Natural killer cell (primary cell): ENCODE measurements around the gene PTPRN2. TPM values are rescaled to one million over a fixed set of nuclear protein-coding genes. Genes with fewer than 3 reads are reported as not detected.

Source experiments
- ATAC-seq, 3 donors: fragments of 150-1000 bp in 2 of 3; fragments of 200-7000 bp in 1 of 3; cut with Tn5 transposase; 1 replicate in 1 of 3; 2 replicates in 2 of 3; pipeline ENCODE4 v1.10.0; 2021; ENCODE audit warnings: mild to moderate bottlenecking in 2 of 3, moderate library complexity in 2 of 3
- DNase-seq, 2 donors: peaks; one replicate each; pipeline versions ENCODE4 v3.0.0 to v3.0.0-alpha.2; 2013 to 2021; ENCODE audit warnings: mixed read lengths in 1 of 2
- H3K27ac ChIP-seq: one replicate; pipeline ENCODE4 v1.5.1; 2013; ENCODE audit warnings: mild to moderate bottlenecking, low read length
- H3K27me3 ChIP-seq: one replicate; pipeline ENCODE4 v1.6.1; 2013; ENCODE audit warnings: low read length; ENCODE audit not compliant: control insufficient read depth, insufficient read depth
- H3K36me3 ChIP-seq: one replicate; pipeline ENCODE4 v1.6.1; 2013; ENCODE audit warnings: low read length; ENCODE audit not compliant: control insufficient read depth, insufficient read depth
- H3K4me1 ChIP-seq: one replicate; pipeline ENCODE4 v1.6.1; 2013; ENCODE audit warnings: low read length; ENCODE audit not compliant: control insufficient read depth, insufficient read depth
- H3K4me3 ChIP-seq: one replicate; pipeline ENCODE4 v1.5.1; 2013; ENCODE audit warnings: low read length
- H3K9me3 ChIP-seq: one replicate; pipeline ENCODE4 v1.6.1; 2013; ENCODE audit warnings: low read length; ENCODE audit not compliant: control insufficient read depth, insufficient read depth
- H3K27ac Mint-ChIP-seq, 2 donors: one replicate each; pipeline ENCODE4 v1.8.0; 2022; ENCODE audit warnings: mild to moderate bottlenecking in 2 of 2, mixed read lengths in 2 of 2, moderate library complexity in 1 of 2
- H3K27me3 Mint-ChIP-seq, 2 donors: one replicate each; pipeline ENCODE4 v1.8.0; 2022; ENCODE audit warnings: low read depth in 2 of 2, mixed read lengths in 2 of 2
- H3K36me3 Mint-ChIP-seq: one replicate; pipeline ENCODE4 v1.8.0; 2022; ENCODE audit warnings: mixed read lengths
- H3K4me1 Mint-ChIP-seq, 2 donors: one replicate each; pipeline ENCODE4 v1.8.0; 2022; ENCODE audit warnings: mixed read lengths in 2 of 2
- H3K4me3 Mint-ChIP-seq: one replicate; pipeline ENCODE4 v1.8.0; 2022; ENCODE audit warnings: mild to moderate bottlenecking, moderate library complexity, mixed read lengths
- H3K9me3 Mint-ChIP-seq, 2 donors: one replicate each; pipeline ENCODE4 v1.8.0; 2022; ENCODE audit warnings: mixed read lengths in 2 of 2
- CTCF ChIP-seq: fragments of 200-600 bp; IDR thresholded peaks from one replicate; pipeline ENCODE4 v1.8.0; 2022; ENCODE audit warnings: antibody characterized with exemption
- WGBS: methylation state at CpG from one replicate; pipeline ENCODE4 v1.1.7; 2013; ENCODE audit warnings: missing lambda C conversion rate; ENCODE audit not compliant: insufficient coverage; 5-methylcytosine and 5-hydroxymethylcytosine counted together
- intact Hi-C: fragments of 100-400 bp; cut with micrococcal nuclease; formaldehyde crosslinking; loops from one replicate; pipeline ENCODE4 v1.14.2; 2022
- total RNA-seq, 4 donors: library from RNA; stranded (reverse); fragments of 120-200 nt in 1 of 4; gene quantifications; one replicate each; pipeline versions ENCODE4 v1.2.3 to v1.2.4, GENCODE V29; 2013 to 2022

Gene PTPRN2
- total RNA-seq, 3 donors from 2014 or later (not counting 1 experiment from before 2014, with no cell fraction given): 1.3 to 2.5 (median 1.9) TPM

- Mint-ChIP-seq H3K4me3 (no peak overlapping the region), H3K27ac (no peak overlapping the region), H3K9me3 (peaks cover 5 to 6% of the 10 kb centered on the region in 2 donors), H3K4me1 (no peaks in the 10 kb centered on the region), H3K36me3 (no peaks in the 10 kb centered on the region), H3K27me3 (peaks cover 30 to 42% of the 10 kb centered on the region in 2 donors)
- intact Hi-C loops: no loop called here
- no peak overlapping the region for H3K27ac ChIP-seq
- H3K9me3 ChIP-seq: no peaks in the 10 kb centered on the region
- WGBS: 85% methylated on average over 15 of the region's 15 CpGs
- DNase-seq (no peak), ATAC-seq (no peak)
- no peaks in the 10 kb centered on the region for H3K36me3 ChIP-seq
- no peaks in the 10 kb centered on the region for H3K4me1 ChIP-seq
- no peaks in the 10 kb centered on the region for H3K27me3 ChIP-seq
- no peak overlapping the region for H3K4me3 ChIP-seq
- no peak for TF ChIP-seq CTCF
These were observed 950.2 kb downstream of the PTPRN2 start for GRCh38 chr7:157637216-157637949.

- no peaks in the 10 kb centered on the region for H3K27me3 ChIP-seq
- no peak for TF ChIP-seq CTCF
- H3K9me3 Mint-ChIP-seq: peaks cover 5 to 6% of the 10 kb centered on the region in 2 donors
- WGBS: 83% methylated on average over 1 of the region's 1 CpG
- no peaks in the 10 kb centered on the region for H3K4me1 ChIP-seq
- H3K4me3 ChIP-seq: no peak overlapping the region
- DNase-seq: no peak
- H3K36me3 ChIP-seq: no peaks in the 10 kb centered on the region
- no peak overlapping the region for H3K4me3 Mint-ChIP-seq
- intact Hi-C loops: no loop called here
- H3K27me3 Mint-ChIP-seq: peaks cover 27 to 42% of the 10 kb centered on the region in 2 donors
- no peaks in the 10 kb centered on the region for H3K9me3 ChIP-seq
- no peak overlapping the region for H3K27ac Mint-ChIP-seq
- no peaks in the 10 kb centered on the region for H3K4me1 Mint-ChIP-seq
- ATAC-seq: no peak
- no peaks in the 10 kb centered on the region for H3K36me3 Mint-ChIP-seq
- no peak overlapping the region for H3K27ac ChIP-seq
These were observed 952.0 kb downstream of the PTPRN2 start for GRCh38 chr7:157635669-157636068.

- intact Hi-C loops: no loop called here
- no peak overlapping the region for H3K27ac Mint-ChIP-seq
- WGBS: 70% methylated on average over 4 of the region's 6 CpGs
- Histone ChIP-seq H3K36me3 (no peaks in the 10 kb centered on the region), H3K27ac (no peak overlapping the region), H3K4me3 (no peak overlapping the region), H3K27me3 (no peaks in the 10 kb centered on the region), H3K4me1 (no peaks in the 10 kb centered on the region), H3K9me3 (no peaks in the 10 kb centered on the region)
- H3K9me3 Mint-ChIP-seq: peaks cover 3 to 4% of the 10 kb centered on the region in 2 donors
- no peaks in the 10 kb centered on the region for H3K4me1 Mint-ChIP-seq
- H3K36me3 Mint-ChIP-seq: no peaks in the 10 kb centered on the region
- no peak for TF ChIP-seq CTCF
- no peak for ATAC-seq
- no peak overlapping the region for H3K4me3 Mint-ChIP-seq
- H3K27me3 Mint-ChIP-seq: peaks cover 24 to 42% of the 10 kb centered on the region in 2 donors
- no peak for DNase-seq
These were observed 952.5 kb downstream of the PTPRN2 start for GRCh38 chr7:157635148-157635500.
